OCI-LY1 (cell line): ENCODE data around the gene SDR42E1.
"Not testable (repeated sequence)": the region's sequence is repeated elsewhere in the genome, so short reads cannot be mapped to it uniquely, and the experiment has no call there.

Source experiments
- H2AFZ ChIP-seq: fragments of 200-600 bp; sonication (generic), shearing (Covaris generic); 2 replicates; pipeline ENCODE4 v1.6.0; 2014; ENCODE audit warnings: antibody characterized with exemption, mild to moderate bottlenecking, low read length
- H3F3A ChIP-seq: fragments of 200-600 bp; sonication (generic), shearing (Covaris generic); 2 replicates; pipeline ENCODE4 v1.6.0; 2014; ENCODE audit warnings: mild to moderate bottlenecking, antibody characterized with exemption, low read length, moderate library complexity; ENCODE audit not compliant: insufficient read depth
- H3K27ac ChIP-seq: fragments of 200-600 bp; sonication (generic); 2 replicates; pipeline ENCODE4 v1.5.1; 2014; ENCODE audit warnings: low read length, mixed run types, mild to moderate bottlenecking, low read depth; ENCODE audit not compliant: poor library complexity, severe bottlenecking
- H3K27me3 ChIP-seq: fragments of 200-600 bp; sonication (generic); 2 replicates; pipeline ENCODE4 v1.6.0; 2014; ENCODE audit warnings: antibody characterized with exemption, mild to moderate bottlenecking, low read length, moderate library complexity; ENCODE audit not compliant: insufficient read depth
- H3K36me3 ChIP-seq: fragments of 200-600 bp; sonication (generic); 2 replicates; pipeline ENCODE4 v1.6.1; 2014; ENCODE audit warnings: mild to moderate bottlenecking, antibody characterized with exemption, low read length, moderate library complexity, mixed read lengths; ENCODE audit not compliant: insufficient read depth
- H3K4me1 ChIP-seq: fragments of 200-600 bp; sonication (generic); 2 replicates; pipeline ENCODE4 v1.5.1; 2014; ENCODE audit warnings: mild to moderate bottlenecking, low read length, moderate library complexity; ENCODE audit not compliant: insufficient read depth, severe bottlenecking
- H3K4me2 ChIP-seq: fragments of 200-600 bp; sonication (generic), shearing (Covaris generic); 2 replicates; pipeline ENCODE4 v1.6.1; 2014; ENCODE audit warnings: low read length
- H3K4me3 ChIP-seq: fragments of 200-600 bp; sonication (generic); 2 replicates; pipeline ENCODE4 v1.5.1; 2014; ENCODE audit warnings: low read length, low read depth, mild to moderate bottlenecking, mixed read lengths; ENCODE audit not compliant: poor library complexity, severe bottlenecking
- H3K79me2 ChIP-seq: fragments of 200-600 bp; shearing (Covaris generic); 2 replicates; pipeline ENCODE4 v1.6.1; 2016; ENCODE audit warnings: mixed run types, low read length, mixed read lengths; ENCODE audit not compliant: insufficient read depth
- H3K9ac ChIP-seq: fragments of 200-600 bp; sonication (generic), shearing (Covaris generic); 2 replicates; pipeline ENCODE4 v1.6.1; 2014; ENCODE audit warnings: mild to moderate bottlenecking, low read length, mixed read lengths
- H3K9me2 ChIP-seq: fragments of 200-600 bp; sonication (generic), shearing (Covaris generic); 2 replicates; pipeline ENCODE4 v1.6.1; 2014; ENCODE audit warnings: low read depth, mild to moderate bottlenecking, low read length, mixed read lengths
- H3K9me3 ChIP-seq: fragments of 200-600 bp; shearing (Covaris generic); 2 replicates; pipeline ENCODE4 v1.6.1; 2014; ENCODE audit warnings: low read length, mixed read lengths
- H4K20me1 ChIP-seq: fragments of 200-600 bp; sonication (generic), shearing (Covaris generic); 2 replicates; pipeline ENCODE4 v1.6.0; 2016; ENCODE audit warnings: mild to moderate bottlenecking, low read length; ENCODE audit not compliant: insufficient read depth
- CTCF ChIP-seq: fragments of 200-600 bp; sonication (generic), shearing (Covaris generic); IDR thresholded peaks from 2 replicates; pipeline ENCODE4 v1.5.1; 2017; ENCODE audit warnings: mild to moderate bottlenecking, antibody characterized with exemption, low read length, moderate library complexity, mixed read lengths
- EZH2 ChIP-seq: fragments of 200-600 bp; sonication (generic), shearing (Covaris generic); IDR thresholded peaks from 2 replicates; pipeline ENCODE4 v1.8.0; 2017; ENCODE audit warnings: borderline replicate concordance, mixed run types, mild to moderate bottlenecking, antibody characterized with exemption, low read length, moderate library complexity, mixed read lengths

The SDR42E1 gene

GRCh38 chr16:82013139-82013538, 1.9 kb upstream of the SDR42E1 start:
- Histone ChIP-seq H3K9me3 (peaks cover 6% of the 10 kb centered on the region; the same call in 1 of the 2 replicates), H4K20me1 (no peaks in the 10 kb centered on the region), H2AFZ (no peak overlapping the region), H3K36me3 (peaks cover 8% of the 10 kb centered on the region), H3K4me3 (no peak overlapping the region), H3K4me1 (peaks cover 13% of the 10 kb centered on the region), H3F3A (no peaks in the 10 kb centered on the region), H3K9me2 (no peaks in the 10 kb centered on the region), H3K79me2 (no peaks in the 10 kb centered on the region), H3K27me3 (no peaks in the 10 kb centered on the region; the same call in 1 of the 2 replicates), H3K27ac (no peak overlapping the region), H3K9ac (no peak overlapping the region), H3K4me2 (no peak overlapping the region)
- TF ChIP-seq CTCF = no peak
- no peak for TF ChIP-seq EZH2

GRCh38 chr16:82010649-82011048, 621 bp downstream of the SDR42E1 start:
- peak overlapping the region; percentile 72 for H3K4me3 ChIP-seq
- 0 out of 2 replicates have a peak overlapping the region, but pooled peaks have one; percentile 23 for H2AFZ ChIP-seq
- peak overlapping the region; percentile 71 for H3K4me2 ChIP-seq
- TF ChIP-seq CTCF (no peak), EZH2 (no peak)
- peaks cover 13% of the 10 kb centered on the region for H3K4me1 ChIP-seq
- H3K9me3 ChIP-seq = peaks cover 6% of the 10 kb centered on the region; the same call in 1 of the 2 replicates
- no peaks in the 10 kb centered on the region for H4K20me1 ChIP-seq
- H3K79me2 ChIP-seq = no peaks in the 10 kb centered on the region
- H3K36me3 ChIP-seq = peaks cover 23% of the 10 kb centered on the region
- peak overlapping the region; percentile 71 for H3K9ac ChIP-seq
- H3K9me2 ChIP-seq = no peaks in the 10 kb centered on the region
- no peaks in the 10 kb centered on the region; the same call in 1 of the 2 replicates for H3K27me3 ChIP-seq
- H3F3A ChIP-seq = no peaks in the 10 kb centered on the region
- no peak overlapping the region for H3K27ac ChIP-seq

GRCh38 chr16:82009789-82010188, 1.5 kb downstream of the SDR42E1 start:
- not testable (repeated sequence) for H2AFZ ChIP-seq, H3K9me2 ChIP-seq, H3F3A ChIP-seq, H3K4me2 ChIP-seq, H3K27me3 ChIP-seq, H3K79me2 ChIP-seq, H3K9me3 ChIP-seq, H3K4me3 ChIP-seq, H3K27ac ChIP-seq, H4K20me1 ChIP-seq, H3K9ac ChIP-seq
- peaks cover 13% of the 10 kb centered on the region for H3K4me1 ChIP-seq
- H3K36me3 ChIP-seq = peaks cover 23% of the 10 kb centered on the region

- Histone ChIP-seq H3K36me3 (peaks cover 23% of the 10 kb centered on the region), H3K79me2 (no peaks in the 10 kb centered on the region), H2AFZ (no peak overlapping the region), H3K9me3 (peaks cover 6% of the 10 kb centered on the region; the same call in 1 of the 2 replicates), H3F3A (no peaks in the 10 kb centered on the region), H3K27ac (no peak overlapping the region), H3K9me2 (no peaks in the 10 kb centered on the region), H4K20me1 (no peaks in the 10 kb centered on the region), H3K9ac (no peak overlapping the region), H3K27me3 (no peaks in the 10 kb centered on the region), H3K4me1 (peaks cover 13% of the 10 kb centered on the region), H3K4me2 (no peak overlapping the region), H3K4me3 (no peak overlapping the region)
- TF ChIP-seq CTCF = no peak
- TF ChIP-seq EZH2 = no peak
Observed at GRCh38 chr16:82008957-82009592, 2.2 kb downstream of the SDR42E1 start.
